Neural crest cell (in vitro differentiated cells): ENCODE results near the gene GTF3C5. TPM values are rescaled to one million over a fixed set of nuclear protein-coding genes. Genes with fewer than 3 reads are reported as not detected.

ENCODE experiments used
- DNase-seq: peaks from one replicate; pipeline ENCODE4 v3.0.0; 2021; ENCODE audit warnings: low read depth, mixed read lengths, low spot score
- H3K27ac Mint-ChIP-seq: one replicate; pipeline ENCODE4 v1.8.0; 2021; ENCODE audit warnings: mild to moderate bottlenecking, mixed read lengths; ENCODE audit not compliant: unreplicated experiment
- H3K27me3 Mint-ChIP-seq: 2 replicates; pipeline ENCODE4 v1.8.0; 2021; ENCODE audit warnings: low read depth, mild to moderate bottlenecking, mixed read lengths
- H3K36me3 Mint-ChIP-seq: 2 replicates; pipeline ENCODE4 v1.8.0; 2021; ENCODE audit warnings: low read depth, mild to moderate bottlenecking, mixed read lengths
- H3K4me1 Mint-ChIP-seq: 2 replicates; pipeline ENCODE4 v1.8.0; 2021; ENCODE audit warnings: mixed read lengths
- H3K4me3 Mint-ChIP-seq: one replicate; pipeline ENCODE4 v1.8.0; 2021; ENCODE audit warnings: mild to moderate bottlenecking, mixed read lengths
- H3K9me3 Mint-ChIP-seq: 2 replicates; pipeline ENCODE4 v1.8.0; 2021; ENCODE audit warnings: mixed read lengths
- total RNA-seq: library from RNA; stranded (reverse); gene quantifications from 2 replicates; pipeline ENCODE4 v1.2.1, GENCODE V29; 2021
- TF ChIP-seq, protein P1 (sequence below): fragments of 200-600 bp; sonication (generic); conservative IDR thresholded peaks from 2 replicates; pipeline ENCODE4 v1.5.0; 2021; ENCODE audit warnings: antibody characterized with exemption, mild to moderate bottlenecking

The GTF3C5 gene
- total RNA-seq, 1 donor from 2014 or later, result 108 TPM

DNA sequence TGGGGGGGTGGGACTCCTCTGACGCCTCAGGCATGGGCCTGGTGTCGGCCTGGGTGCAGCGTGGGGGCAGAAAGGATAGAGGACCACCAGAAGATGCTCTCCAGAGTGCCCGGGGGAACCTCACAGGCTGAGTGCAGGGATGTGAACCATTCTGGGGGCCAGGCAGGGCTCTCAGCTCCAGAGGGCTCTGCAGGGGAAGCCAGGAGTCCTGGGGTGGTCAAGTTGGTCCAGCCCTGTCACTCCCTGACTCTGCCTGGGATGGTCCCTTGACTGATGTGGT lies 45.8 kb upstream of the GTF3C5 start:
- peaks cover 26% of the 10 kb centered on the region for H3K27me3 Mint-ChIP-seq
- no peak for DNase-seq
- no peaks in the 10 kb centered on the region for H3K4me1 Mint-ChIP-seq
- H3K4me3 Mint-ChIP-seq, result no peak overlapping the region
- TF ChIP-seq, protein P1, sequence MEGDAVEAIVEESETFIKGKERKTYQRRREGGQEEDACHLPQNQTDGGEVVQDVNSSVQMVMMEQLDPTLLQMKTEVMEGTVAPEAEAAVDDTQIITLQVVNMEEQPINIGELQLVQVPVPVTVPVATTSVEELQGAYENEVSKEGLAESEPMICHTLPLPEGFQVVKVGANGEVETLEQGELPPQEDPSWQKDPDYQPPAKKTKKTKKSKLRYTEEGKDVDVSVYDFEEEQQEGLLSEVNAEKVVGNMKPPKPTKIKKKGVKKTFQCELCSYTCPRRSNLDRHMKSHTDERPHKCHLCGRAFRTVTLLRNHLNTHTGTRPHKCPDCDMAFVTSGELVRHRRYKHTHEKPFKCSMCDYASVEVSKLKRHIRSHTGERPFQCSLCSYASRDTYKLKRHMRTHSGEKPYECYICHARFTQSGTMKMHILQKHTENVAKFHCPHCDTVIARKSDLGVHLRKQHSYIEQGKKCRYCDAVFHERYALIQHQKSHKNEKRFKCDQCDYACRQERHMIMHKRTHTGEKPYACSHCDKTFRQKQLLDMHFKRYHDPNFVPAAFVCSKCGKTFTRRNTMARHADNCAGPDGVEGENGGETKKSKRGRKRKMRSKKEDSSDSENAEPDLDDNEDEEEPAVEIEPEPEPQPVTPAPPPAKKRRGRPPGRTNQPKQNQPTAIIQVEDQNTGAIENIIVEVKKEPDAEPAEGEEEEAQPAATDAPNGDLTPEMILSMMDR, result no peak
- H3K9me3 Mint-ChIP-seq, result no peaks in the 10 kb centered on the region
- H3K27ac Mint-ChIP-seq, result no peak overlapping the region
- H3K36me3 Mint-ChIP-seq, result no peaks in the 10 kb centered on the region

DNA sequence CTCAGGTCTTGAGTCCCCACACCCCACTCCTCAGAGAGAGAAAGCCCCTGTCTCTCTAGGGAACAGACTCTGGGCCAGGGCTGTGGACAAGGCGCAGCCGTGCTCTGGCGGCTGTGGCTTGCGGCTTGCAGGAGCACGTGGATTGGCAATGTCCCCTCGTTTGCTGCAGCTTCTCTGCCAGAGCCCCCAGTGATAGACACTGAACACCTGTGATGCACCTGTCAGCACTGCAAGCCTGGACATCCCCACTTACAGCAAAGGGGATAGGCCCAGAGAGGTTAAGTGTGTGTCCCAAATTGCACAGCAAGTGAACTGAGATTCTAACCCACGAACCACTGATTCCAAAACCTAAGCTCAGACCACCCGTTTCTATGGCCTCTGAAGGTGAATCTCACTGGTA lies 45.3 kb upstream of the GTF3C5 start:
- no peak overlapping the region for H3K27ac Mint-ChIP-seq
- H3K36me3 Mint-ChIP-seq, result no peaks in the 10 kb centered on the region
- peaks cover 26% of the 10 kb centered on the region for H3K27me3 Mint-ChIP-seq
- TF ChIP-seq, protein P1, result no peak
- H3K9me3 Mint-ChIP-seq, result peaks cover 4% of the 10 kb centered on the region
- DNase-seq, result no peak
- H3K4me3 Mint-ChIP-seq, result no peak overlapping the region
- no peaks in the 10 kb centered on the region for H3K4me1 Mint-ChIP-seq

DNA sequence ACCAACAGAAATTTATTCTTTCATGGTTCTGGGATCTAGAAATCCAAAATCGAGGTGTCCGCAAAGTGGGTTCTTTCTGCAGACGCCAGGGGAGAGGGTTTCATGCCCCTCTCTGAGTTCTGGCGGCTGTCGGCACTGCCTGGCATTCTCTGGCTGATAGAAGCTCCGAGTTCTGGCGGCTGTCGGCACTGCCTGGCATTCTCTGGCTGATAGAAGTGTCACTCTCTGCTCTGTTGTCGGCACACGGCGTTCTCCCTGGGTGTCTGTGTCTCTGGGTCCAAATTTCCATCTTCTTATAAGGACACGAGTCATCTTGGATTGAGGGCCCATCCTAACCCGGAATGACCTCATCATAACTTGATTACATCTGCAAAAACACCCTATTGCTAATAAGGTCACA lies 44.7 kb upstream of the GTF3C5 start:
- H3K27me3 Mint-ChIP-seq, result peaks cover 21% of the 10 kb centered on the region
- peaks cover 4% of the 10 kb centered on the region for H3K9me3 Mint-ChIP-seq
- no peak overlapping the region for H3K27ac Mint-ChIP-seq
- H3K4me3 Mint-ChIP-seq, result no peak overlapping the region
- TF ChIP-seq, protein P1, result no peak
- DNase-seq, result no peak
- H3K36me3 Mint-ChIP-seq, result no peaks in the 10 kb centered on the region
- no peaks in the 10 kb centered on the region for H3K4me1 Mint-ChIP-seq

DNA sequence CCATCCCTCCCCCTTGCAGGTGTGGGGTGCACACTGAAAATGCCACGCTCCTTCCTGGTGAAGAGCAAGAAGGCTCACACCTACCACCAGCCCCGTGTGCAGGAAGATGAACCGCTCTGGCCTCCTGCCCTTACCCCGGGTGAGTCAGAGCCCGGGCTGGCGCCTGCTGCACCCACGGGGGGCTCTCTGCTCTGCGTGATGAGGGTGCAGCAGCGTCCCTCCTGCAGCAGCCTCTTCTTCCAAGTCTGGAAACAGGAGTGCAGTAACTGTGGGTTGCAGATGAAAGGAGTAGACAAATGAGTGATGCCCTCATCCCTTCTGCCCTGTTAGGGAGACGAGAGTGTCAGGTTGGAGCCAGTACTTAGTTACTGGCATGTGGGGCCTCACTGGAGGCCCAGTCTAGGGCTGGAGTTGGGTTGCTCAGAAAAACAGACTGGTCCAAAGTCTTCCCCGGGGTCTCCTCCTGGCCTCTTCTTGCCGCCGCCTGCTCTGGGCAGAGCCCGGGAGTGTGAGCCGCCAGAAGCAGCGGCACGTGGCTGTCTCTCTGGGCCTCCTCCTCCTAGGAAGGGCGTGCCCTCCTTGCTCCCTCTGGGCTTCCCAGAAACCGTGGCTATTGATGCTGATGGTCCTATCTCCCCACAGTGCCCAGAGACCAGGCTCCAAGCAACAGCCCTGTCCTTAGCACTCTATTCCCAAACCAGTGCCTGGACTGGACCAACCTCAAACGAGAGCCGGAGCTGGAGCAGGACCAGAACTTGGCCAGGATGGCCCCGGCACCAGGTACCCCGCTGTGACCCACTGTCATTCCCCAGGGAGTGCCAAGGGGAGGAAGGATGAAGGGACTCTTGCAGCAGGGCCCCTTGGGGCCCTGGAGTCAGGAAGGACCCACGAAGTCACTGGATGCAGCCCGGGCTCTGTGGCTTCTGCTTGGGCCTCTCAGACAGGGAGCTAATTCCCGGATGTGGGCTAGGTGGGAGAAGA lies 43.9 kb upstream of the GTF3C5 start:
- H3K36me3 Mint-ChIP-seq, result no peaks in the 10 kb centered on the region
- peaks cover 4% of the 10 kb centered on the region for H3K9me3 Mint-ChIP-seq
- H3K4me1 Mint-ChIP-seq, result no peaks in the 10 kb centered on the region
- TF ChIP-seq, protein P1, result no peak
- peaks cover 16% of the 10 kb centered on the region for H3K27me3 Mint-ChIP-seq
- no peak for DNase-seq
- no peak overlapping the region for H3K27ac Mint-ChIP-seq
- no peak overlapping the region for H3K4me3 Mint-ChIP-seq

GRCh38 chr9:132988244-132989013 lies 42.4 kb upstream of the GTF3C5 start:
- Mint-ChIP-seq H3K27ac (no peak overlapping the region), H3K4me1 (no peaks in the 10 kb centered on the region), H3K36me3 (no peaks in the 10 kb centered on the region), H3K4me3 (no peak overlapping the region), H3K27me3 (peaks cover 11% of the 10 kb centered on the region), H3K9me3 (peaks cover 4% of the 10 kb centered on the region)
- DNase-seq, result no peak
- TF ChIP-seq, protein P1, result no peak
